IMR-90 (cell line): ENCODE results near the gene CEP135. TPM values are rescaled to one million over a fixed set of nuclear protein-coding genes. Genes with fewer than 3 reads are reported as not detected.

Experiments
- ATAC-seq: fragments of 200-7000 bp; cut with Tn5 transposase; 2 replicates; pipeline ENCODE4 v1.9.1; 2020; ENCODE audit warnings: low read depth, mild to moderate bottlenecking, moderate library complexity
- BruUV-seq: library from RNA; stranded (reverse); fragments of 400-500 nt; replicated peaks from 2 replicates; lab custom pipeline; 2021; lab: Mats Ljungman, UMichigan
- CTCF ChIA-PET: fragments of 300-600 bp; formaldehyde crosslinking; extraction: SDS; loops from one replicate; lab custom pipeline; 2021; ENCODE audit warnings: antibody characterized with exemption; lab: Yijun Ruan, JAX
- POLR2A ChIA-PET: fragments of 300-600 bp; sonication (Branson Sonifier 250); formaldehyde crosslinking; loops from one replicate; lab custom pipeline; 2022; ENCODE audit warnings: antibody characterized with exemption; ENCODE audit not compliant: unreplicated experiment; lab: Charles Lee
- DNase-seq: peaks from one replicate; pipeline ENCODE4 v3.0.0; 2013
- H2AFZ ChIP-seq: replicated peaks from 2 replicates; pipeline ENCODE3; 2013; ENCODE audit warnings: low read length, mild to moderate bottlenecking; ENCODE audit not compliant: poor library complexity
- H2AK5ac ChIP-seq: 2 replicates; pipeline ENCODE4 v1.6.1; 2013; ENCODE audit warnings: low read depth, low read length, inconsistent platforms
- H2AK9ac ChIP-seq: replicated peaks from 2 replicates; pipeline ENCODE3; 2013; ENCODE audit warnings: mild to moderate bottlenecking, low read depth, low read length, moderate library complexity; ENCODE audit not compliant: poor library complexity
- H2BK120ac ChIP-seq: 2 replicates; pipeline ENCODE4 v1.6.1; 2013; ENCODE audit warnings: low read depth, low read length, inconsistent platforms
- H2BK15ac ChIP-seq: 3 replicates; pipeline ENCODE4 v1.6.1; 2013; ENCODE audit warnings: low read depth, low read length, inconsistent platforms
- H2BK20ac ChIP-seq: 2 replicates; pipeline ENCODE4 v1.6.1; 2013; ENCODE audit warnings: low read depth, mild to moderate bottlenecking, inconsistent platforms, low read length, moderate library complexity
- H2BK5ac ChIP-seq: 2 replicates; pipeline ENCODE4 v1.6.1; 2013; ENCODE audit warnings: mild to moderate bottlenecking, low read depth, low read length, inconsistent platforms; ENCODE audit not compliant: poor library complexity, severe bottlenecking
- H3K14ac ChIP-seq: replicated peaks from 2 replicates; pipeline ENCODE4 v1.6.1; 2013; ENCODE audit warnings: low read depth, low read length, inconsistent platforms
- H3K18ac ChIP-seq: 2 replicates; pipeline ENCODE4 v1.6.1; 2013; ENCODE audit warnings: low read depth, low read length, control low read depth
- H3K23ac ChIP-seq: 2 replicates; pipeline ENCODE4 v1.6.1; 2013; ENCODE audit warnings: low read depth, low read length, inconsistent platforms
- H3K27ac ChIP-seq: 2 replicates; pipeline ENCODE4 v1.5.1; 2013; ENCODE audit warnings: mild to moderate bottlenecking, control low read depth, low read length; ENCODE audit not compliant: insufficient read depth
- H3K27me3 ChIP-seq: 2 replicates; pipeline ENCODE4 v1.6.1; 2013; ENCODE audit warnings: low read length; ENCODE audit not compliant: control insufficient read depth, insufficient read depth
- H3K36me3 ChIP-seq: 2 replicates; pipeline ENCODE4 v1.6.1; 2013; ENCODE audit warnings: low read length, mixed read lengths; ENCODE audit not compliant: control insufficient read depth, insufficient read depth
- H3K4ac ChIP-seq: 2 replicates; pipeline ENCODE4 v1.6.1; 2013; ENCODE audit warnings: low read depth, low read length, inconsistent platforms
- H3K4me1 ChIP-seq: 2 replicates; pipeline ENCODE4 v1.6.1; 2013; ENCODE audit warnings: low read length, mixed read lengths; ENCODE audit not compliant: control insufficient read depth, insufficient read depth
- H3K4me2 ChIP-seq: 2 replicates; pipeline ENCODE4 v1.6.1; 2013; ENCODE audit warnings: low read depth, mild to moderate bottlenecking, control low read depth, low read length, moderate library complexity
- H3K4me3 ChIP-seq: 2 replicates; pipeline ENCODE4 v1.5.1; 2013; ENCODE audit warnings: low read depth, mild to moderate bottlenecking, control low read depth, low read length, moderate library complexity; ENCODE audit not compliant: insufficient read depth
- H3K56ac ChIP-seq: 2 replicates; pipeline ENCODE4 v1.6.1; 2013; ENCODE audit warnings: low read length, inconsistent platforms; ENCODE audit not compliant: insufficient read depth; ENCODE audit errors: extremely low read depth
- H3K79me1 ChIP-seq, 2 experiments: 2 replicates each; pipeline ENCODE4 v1.6.1; 2013; ENCODE audit warnings: low read length in 2 of 2, inconsistent platforms in 1 of 2, low read depth in 1 of 2
- H3K9ac ChIP-seq: 2 replicates; pipeline ENCODE4 v1.6.1; 2013; ENCODE audit warnings: low read depth, low read length, control low read depth
- H3K9me1 ChIP-seq: 2 replicates; pipeline ENCODE4 v1.6.1; 2013; ENCODE audit warnings: low read length, inconsistent platforms; ENCODE audit not compliant: insufficient read depth
- H3K9me3 ChIP-seq: 2 replicates; pipeline ENCODE4 v1.6.1; 2013; ENCODE audit warnings: low read length; ENCODE audit not compliant: control insufficient read depth, insufficient read depth
- H4K20me1 ChIP-seq: 2 replicates; pipeline ENCODE4 v1.6.1; 2013; ENCODE audit warnings: low read length, inconsistent platforms; ENCODE audit not compliant: insufficient read depth
- H4K5ac ChIP-seq: 2 replicates; pipeline ENCODE4 v1.6.1; 2013; ENCODE audit warnings: mild to moderate bottlenecking, low read depth, low read length, control low read depth
- H4K8ac ChIP-seq, 2 experiments: 2 replicates each; pipeline ENCODE4 v1.6.1; 2013; ENCODE audit warnings: low read depth in 2 of 2, low read length in 2 of 2, control low read depth in 1 of 2, inconsistent platforms in 1 of 2
- H4K91ac ChIP-seq: 2 replicates; pipeline ENCODE4 v1.6.1; 2013; ENCODE audit warnings: low read depth, low read length, inconsistent platforms; ENCODE audit not compliant: insufficient read depth
- BHLHE40 ChIP-seq: fragments of 150-350 bp; IDR thresholded peaks from 2 replicates; pipeline ENCODE4 v1.6.1; 2016; ENCODE audit warnings: mild to moderate bottlenecking, low read depth, low read length
- CEBPB ChIP-seq: IDR thresholded peaks from 2 replicates; pipeline ENCODE4 v1.6.1; 2012; ENCODE audit warnings: low read depth, low read length, improper control_type of control experiment
- CHD1 ChIP-seq: IDR thresholded peaks from 2 replicates; pipeline ENCODE4 v1.6.1; 2012; ENCODE audit warnings: low read depth, low read length, improper control_type of control experiment
- MAZ ChIP-seq: IDR thresholded peaks from 2 replicates; pipeline ENCODE4 v1.6.1; 2012; ENCODE audit warnings: low read depth, mild to moderate bottlenecking, low read length, improper control_type of control experiment, moderate library complexity, borderline replicate concordance
- NFE2L2 ChIP-seq: fragments of 150-350 bp; IDR thresholded peaks from 2 replicates; pipeline ENCODE4 v1.6.1; 2016; ENCODE audit warnings: low read depth, mild to moderate bottlenecking, low read length
- POLR2A ChIP-seq: IDR thresholded peaks from 2 replicates; pipeline ENCODE4 v1.6.1; 2012; ENCODE audit warnings: mild to moderate bottlenecking, low read depth, low read length
- RAD21 ChIP-seq: IDR thresholded peaks from 2 replicates; pipeline ENCODE4 v1.6.1; 2012; ENCODE audit warnings: low read length, improper control_type of control experiment
- RCOR1 ChIP-seq: IDR thresholded peaks from 2 replicates; pipeline ENCODE4 v1.6.1; 2012; ENCODE audit warnings: mild to moderate bottlenecking, low read length, improper control_type of control experiment; ENCODE audit not compliant: insufficient replicate concordance
- RFX5 ChIP-seq: IDR thresholded peaks from 2 replicates; pipeline ENCODE4 v1.8.0; 2012; ENCODE audit warnings: low read depth, mild to moderate bottlenecking, low read length, moderate library complexity
- SMC3 ChIP-seq: fragments of 150-350 bp; IDR thresholded peaks from 2 replicates; pipeline ENCODE4 v1.6.1; 2016; ENCODE audit warnings: low read depth, mild to moderate bottlenecking, antibody characterized with exemption, low read length, moderate library complexity
- WGBS, 2 experiments: methylation state at CpG; one replicate each; pipeline versions ENCODE4 v1.1.5 to v1.1.7; 2013; ENCODE audit warnings: missing lambda C conversion rate in 2 of 2; ENCODE audit not compliant: insufficient read length in 1 of 2; ENCODE audit errors: extremely low coverage in 2 of 2; 5-methylcytosine and 5-hydroxymethylcytosine counted together
- dilution Hi-C: fragments of 300-500 bp; cut with HindIII; formaldehyde crosslinking; loops from one replicate; pipeline ENCODE4 v1.14.3; 2018; ENCODE audit warnings: low sequenced_read_pairs; ENCODE audit not compliant: unreplicated experiment
- in situ Hi-C: fragments of 300-500 bp; cut with MboI; formaldehyde crosslinking; loops from 3 replicates; pipeline ENCODE4 v1.14.3; 2019; ENCODE audit warnings: low sequenced_read_pairs, inconsistent platforms, mixed read lengths
- intact Hi-C: fragments of 100-400 bp; cut with micrococcal nuclease; formaldehyde crosslinking; loops from 2 replicates; pipeline ENCODE4 v1.10.0; 2022
- polyA plus RNA-seq, 3 experiments: library from polyadenylated mRNA; depleted of rRNA; stranded (reverse); fragments of >200 nt; gene quantifications; 2 replicates each; pipeline ENCODE4 v1.2.3, GENCODE V29; 2012; ENCODE audit warnings: low replicate concordance in 1 of 3
- total RNA-seq: library from RNA; depleted of rRNA; stranded (reverse); fragments of >200 nt; gene quantifications from 2 replicates; pipeline ENCODE4 v1.2.3, GENCODE V29; 2012
- TF ChIP-seq, protein P1 (sequence below): fragments of 150-350 bp; IDR thresholded peaks from 2 replicates; pipeline ENCODE4 v1.6.1; 2016; ENCODE audit warnings: low read depth, mild to moderate bottlenecking, low read length, moderate library complexity, borderline replicate concordance
- TF ChIP-seq, protein P2 (sequence below): conservative IDR thresholded peaks from 2 replicates; pipeline ENCODE4 v1.5.1; 2012; ENCODE audit warnings: mild to moderate bottlenecking, low read depth, low read length, improper control_type of control experiment

The CEP135 gene
- total and polyA plus RNA-seq, 2 of the 4 experiments (the other 2 are of a cell fraction): 2.7 to 3.2 TPM

DNA sequence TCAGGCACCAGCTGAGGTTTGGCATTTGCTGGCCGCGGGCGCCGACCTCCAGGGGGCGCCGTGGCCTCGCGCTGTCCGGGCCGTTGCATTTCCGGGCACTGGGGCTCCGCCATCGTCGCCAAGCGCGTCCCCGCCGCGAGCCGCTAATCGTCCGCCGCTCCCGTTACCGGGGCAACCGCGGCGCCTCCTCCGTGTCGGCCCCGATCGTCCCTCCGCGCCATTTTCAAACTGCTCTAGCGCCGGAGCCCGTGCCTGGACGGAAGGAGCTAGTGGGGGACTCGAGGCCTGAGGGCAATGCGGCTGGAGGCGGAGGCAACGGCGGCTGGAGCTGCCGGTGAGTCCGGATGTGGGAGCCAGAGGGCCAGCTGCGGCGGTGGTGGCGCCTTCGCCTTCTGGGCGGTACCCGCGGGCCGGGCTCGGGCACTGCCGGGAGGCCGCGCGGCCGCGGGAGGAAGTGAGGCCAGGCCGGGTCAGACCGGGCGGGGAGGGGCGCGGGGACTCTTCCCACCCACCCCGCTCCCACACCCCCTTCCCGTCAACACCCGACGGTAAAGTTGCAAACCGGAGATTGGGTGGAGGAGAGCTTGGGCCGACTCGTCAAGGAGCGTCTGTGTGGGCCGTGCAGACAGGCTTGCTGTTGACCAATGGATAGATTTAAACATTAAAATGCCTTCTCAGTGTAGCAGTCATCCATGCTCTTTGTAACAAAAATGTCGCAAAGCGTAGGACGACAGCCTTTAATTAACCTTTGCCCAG is at the start of gene CEP135 (continued):
- TF ChIP-seq SMC3 (peak; percentile 51), CHD1 (no peak; the same call in 1 of the 2 replicates), RAD21 (peak; percentile 68), MAZ (peak; percentile 63; the same call in 1 of the 2 replicates), POLR2A (peak; percentile 80; the same call in 1 of the 2 replicates), BHLHE40 (no peak)

DNA sequence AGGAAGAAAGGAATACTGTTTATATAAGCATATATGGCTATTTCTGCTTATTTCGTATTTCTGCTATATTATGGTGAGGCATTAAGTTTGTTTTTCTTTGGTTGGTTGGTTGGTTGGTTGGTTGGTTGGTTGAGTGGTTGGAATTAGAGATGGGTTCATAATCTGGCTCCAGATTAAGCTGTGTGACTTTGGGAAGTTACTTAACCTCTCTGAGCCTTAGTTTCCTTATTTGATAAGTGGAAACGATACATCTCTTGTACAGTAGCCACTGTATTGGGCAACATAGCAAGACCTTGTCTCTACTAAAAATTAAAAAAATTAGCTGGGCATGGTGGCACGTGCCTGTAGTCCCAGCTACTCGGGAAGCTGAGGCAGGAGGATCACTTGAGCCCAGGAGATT is 46.1 kb upstream of the CEP135 start:
- H3K4ac ChIP-seq: no peak overlapping the region
- H3K27me3 ChIP-seq: no peaks in the 10 kb centered on the region
- in situ Hi-C loops: no loop called here
- H3K4me1 ChIP-seq: no peaks in the 10 kb centered on the region
- ChIA-PET POLR2A (no interaction called here), CTCF (no interaction called here)
- intact Hi-C loops: no loop called here
- dilution Hi-C loops: no loop called here
- no peak overlapping the region for H3K4me2 ChIP-seq
- ATAC-seq (no peak), DNase-seq (no peak)
- no peaks in the 10 kb centered on the region for H3K9me3 ChIP-seq
- H4K5ac ChIP-seq: no peak overlapping the region
- H2BK20ac ChIP-seq: no peak overlapping the region
- H4K91ac ChIP-seq: no peak overlapping the region
- no peak overlapping the region for H2BK15ac ChIP-seq
- peaks cover 17% of the 10 kb centered on the region for H3K36me3 ChIP-seq
- no peak overlapping the region for H2AK9ac ChIP-seq
- no peak overlapping the region for H2BK5ac ChIP-seq
- no peaks in the 10 kb centered on the region for H3K79me1 ChIP-seq
- BruUV-seq: no TSS peak
- H3K23ac ChIP-seq: no peak overlapping the region
- H3K14ac ChIP-seq: no peak overlapping the region
- H3K18ac ChIP-seq: no peak overlapping the region
- 100% methylated on average over 1 of the region's 4 CpGs; no CpG with 5 or more reads in 1 of the 2 experiments for WGBS, 2 experiments
- no peaks in the 10 kb centered on the region for H4K20me1 ChIP-seq
- H2AK5ac ChIP-seq: no peak overlapping the region
- H3K9ac ChIP-seq: no peak overlapping the region
- no peak overlapping the region for H3K4me3 ChIP-seq
- H4K8ac ChIP-seq: no peak overlapping the region
- H3K27ac ChIP-seq: no peak overlapping the region
- no peak overlapping the region for H2BK120ac ChIP-seq
- no peak overlapping the region for H2AFZ ChIP-seq
- H3K9me1 ChIP-seq: no peaks in the 10 kb centered on the region
- H3K56ac ChIP-seq: no peak overlapping the region
- no peak for TF ChIP-seq POLR2A
- TF ChIP-seq MAZ: no peak
- TF ChIP-seq RFX5: no peak
- TF ChIP-seq, protein P1, sequence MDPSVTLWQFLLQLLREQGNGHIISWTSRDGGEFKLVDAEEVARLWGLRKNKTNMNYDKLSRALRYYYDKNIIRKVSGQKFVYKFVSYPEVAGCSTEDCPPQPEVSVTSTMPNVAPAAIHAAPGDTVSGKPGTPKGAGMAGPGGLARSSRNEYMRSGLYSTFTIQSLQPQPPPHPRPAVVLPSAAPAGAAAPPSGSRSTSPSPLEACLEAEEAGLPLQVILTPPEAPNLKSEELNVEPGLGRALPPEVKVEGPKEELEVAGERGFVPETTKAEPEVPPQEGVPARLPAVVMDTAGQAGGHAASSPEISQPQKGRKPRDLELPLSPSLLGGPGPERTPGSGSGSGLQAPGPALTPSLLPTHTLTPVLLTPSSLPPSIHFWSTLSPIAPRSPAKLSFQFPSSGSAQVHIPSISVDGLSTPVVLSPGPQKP: no peak
- TF ChIP-seq SMC3: no peak
- TF ChIP-seq CEBPB: no peak
- no peak for TF ChIP-seq RAD21
- TF ChIP-seq, protein P2, sequence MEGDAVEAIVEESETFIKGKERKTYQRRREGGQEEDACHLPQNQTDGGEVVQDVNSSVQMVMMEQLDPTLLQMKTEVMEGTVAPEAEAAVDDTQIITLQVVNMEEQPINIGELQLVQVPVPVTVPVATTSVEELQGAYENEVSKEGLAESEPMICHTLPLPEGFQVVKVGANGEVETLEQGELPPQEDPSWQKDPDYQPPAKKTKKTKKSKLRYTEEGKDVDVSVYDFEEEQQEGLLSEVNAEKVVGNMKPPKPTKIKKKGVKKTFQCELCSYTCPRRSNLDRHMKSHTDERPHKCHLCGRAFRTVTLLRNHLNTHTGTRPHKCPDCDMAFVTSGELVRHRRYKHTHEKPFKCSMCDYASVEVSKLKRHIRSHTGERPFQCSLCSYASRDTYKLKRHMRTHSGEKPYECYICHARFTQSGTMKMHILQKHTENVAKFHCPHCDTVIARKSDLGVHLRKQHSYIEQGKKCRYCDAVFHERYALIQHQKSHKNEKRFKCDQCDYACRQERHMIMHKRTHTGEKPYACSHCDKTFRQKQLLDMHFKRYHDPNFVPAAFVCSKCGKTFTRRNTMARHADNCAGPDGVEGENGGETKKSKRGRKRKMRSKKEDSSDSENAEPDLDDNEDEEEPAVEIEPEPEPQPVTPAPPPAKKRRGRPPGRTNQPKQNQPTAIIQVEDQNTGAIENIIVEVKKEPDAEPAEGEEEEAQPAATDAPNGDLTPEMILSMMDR: no peak
- TF ChIP-seq NFE2L2: no peak
- TF ChIP-seq RCOR1: no peak
